ENCODE measurements around the gene LYPD8.

LYPD8 gene

DNA sequence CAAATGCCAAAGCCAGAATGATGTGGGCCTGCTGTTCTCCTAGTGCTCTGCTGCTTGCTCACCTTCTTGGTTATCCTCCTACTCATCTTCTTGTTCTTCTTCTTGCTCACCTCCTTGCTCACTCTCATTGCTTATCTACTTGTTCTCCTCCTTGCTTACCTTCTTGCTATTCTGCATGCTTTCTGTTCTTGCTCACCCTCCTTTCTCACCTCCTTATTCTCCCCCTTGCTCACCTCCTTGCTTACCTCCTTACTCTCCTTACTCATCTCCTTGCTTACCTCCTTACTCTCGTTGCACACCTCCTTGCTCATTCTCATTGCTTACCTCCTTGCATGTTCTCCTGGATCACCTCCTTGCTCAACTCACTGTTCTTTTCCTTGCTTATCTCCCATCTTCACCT, 52.8 kb downstream of the LYPD8 start, which contains the start of gene OR14I1:
Gene OR14I1 (minus strand): TSS at position 53 of the 400 bp plus-strand sequence.
- Histone ChIP-seq H3K27ac (no peak within 1 kb of the TSS), H3K4me3 (no peak within 1 kb of the TSS)
- TF ChIP-seq, protein P1, sequence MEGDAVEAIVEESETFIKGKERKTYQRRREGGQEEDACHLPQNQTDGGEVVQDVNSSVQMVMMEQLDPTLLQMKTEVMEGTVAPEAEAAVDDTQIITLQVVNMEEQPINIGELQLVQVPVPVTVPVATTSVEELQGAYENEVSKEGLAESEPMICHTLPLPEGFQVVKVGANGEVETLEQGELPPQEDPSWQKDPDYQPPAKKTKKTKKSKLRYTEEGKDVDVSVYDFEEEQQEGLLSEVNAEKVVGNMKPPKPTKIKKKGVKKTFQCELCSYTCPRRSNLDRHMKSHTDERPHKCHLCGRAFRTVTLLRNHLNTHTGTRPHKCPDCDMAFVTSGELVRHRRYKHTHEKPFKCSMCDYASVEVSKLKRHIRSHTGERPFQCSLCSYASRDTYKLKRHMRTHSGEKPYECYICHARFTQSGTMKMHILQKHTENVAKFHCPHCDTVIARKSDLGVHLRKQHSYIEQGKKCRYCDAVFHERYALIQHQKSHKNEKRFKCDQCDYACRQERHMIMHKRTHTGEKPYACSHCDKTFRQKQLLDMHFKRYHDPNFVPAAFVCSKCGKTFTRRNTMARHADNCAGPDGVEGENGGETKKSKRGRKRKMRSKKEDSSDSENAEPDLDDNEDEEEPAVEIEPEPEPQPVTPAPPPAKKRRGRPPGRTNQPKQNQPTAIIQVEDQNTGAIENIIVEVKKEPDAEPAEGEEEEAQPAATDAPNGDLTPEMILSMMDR (IDR thresholded peaks at IDR 0.05): no peak
- no peak for DNase-seq (ENCODE audit: low spot score)

DNA sequence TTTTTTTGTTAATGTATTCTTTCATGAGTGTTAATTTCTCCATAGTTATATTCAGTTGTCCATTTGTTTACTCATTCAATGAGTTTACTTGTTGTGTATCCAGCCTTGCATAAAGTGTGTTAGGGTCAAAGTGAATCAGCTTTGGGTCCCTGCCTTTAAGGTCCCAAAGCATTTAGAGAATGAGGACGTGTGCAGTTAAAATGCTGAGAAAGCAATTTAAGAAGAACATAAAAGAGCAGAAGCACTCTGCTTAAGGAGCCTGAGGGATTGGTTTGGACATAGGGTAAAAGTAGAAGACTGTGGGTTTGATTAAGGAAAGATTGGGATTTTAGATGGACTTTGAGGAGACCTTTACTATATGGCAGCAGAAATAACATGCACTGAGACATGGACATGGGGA, 56.5 kb downstream of the LYPD8 start:
- TF ChIP-seq, protein P1 (IDR thresholded peaks at IDR 0.05): no peak

DNA sequence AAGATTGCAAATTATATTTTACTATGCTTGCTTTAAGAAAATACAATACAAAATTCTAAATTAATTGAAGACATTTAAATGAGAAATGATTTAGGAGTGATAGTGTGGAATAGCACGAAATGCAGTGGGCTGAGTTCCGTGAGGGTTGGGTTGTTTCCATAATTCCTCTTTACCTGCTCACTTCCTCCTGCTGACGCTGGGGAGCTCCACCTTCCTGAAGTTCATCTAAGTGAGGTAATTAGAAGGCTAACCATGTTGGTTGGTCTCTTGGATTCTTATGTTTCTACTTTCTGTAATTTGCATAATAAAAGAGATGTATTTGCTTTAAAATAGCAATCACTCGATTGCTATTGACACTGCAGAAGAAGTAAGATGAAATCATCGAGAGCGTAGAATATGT, 57.7 kb downstream of the LYPD8 start:
- DNase-seq (ENCODE audit: low spot score): no peak
- TF ChIP-seq, protein P1 (IDR thresholded peaks at IDR 0.05): no peak
- Histone ChIP-seq H3K27ac (no peak overlapping the region), H3K4me3 (no peak overlapping the region)

More for the DNA sequence above, 56.5 kb downstream of the LYPD8 start:
- Histone ChIP-seq H3K27ac (no peak overlapping the region), H3K4me3 (no peak overlapping the region)
- DNase-seq (ENCODE audit: low spot score): no peak

DNA sequence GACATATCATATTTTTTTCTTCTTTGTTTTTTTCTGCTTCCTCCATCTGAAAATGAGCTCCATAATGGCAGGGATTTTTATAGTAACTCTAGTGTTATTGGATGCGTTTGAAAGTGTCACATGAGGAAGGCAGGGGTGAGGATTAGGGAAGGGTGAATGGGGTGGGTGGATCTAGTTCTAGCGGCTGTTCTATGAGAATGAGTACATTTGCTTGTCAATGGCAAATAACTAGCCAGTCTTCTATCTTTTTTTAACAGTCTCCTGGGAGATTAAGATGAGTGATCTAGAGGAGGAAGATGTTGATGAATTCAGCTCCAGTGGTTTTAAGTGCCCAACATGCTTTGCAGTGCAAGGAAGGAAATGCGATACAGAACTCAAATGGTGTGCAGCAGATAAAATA, 58.8 kb downstream of the LYPD8 start:
- no peak for DNase-seq (ENCODE audit: low spot score)
- TF ChIP-seq, protein P1 (IDR thresholded peaks at IDR 0.05): no peak
- Histone ChIP-seq H3K27ac (no peak overlapping the region), H3K4me3 (no peak overlapping the region)

DNA sequence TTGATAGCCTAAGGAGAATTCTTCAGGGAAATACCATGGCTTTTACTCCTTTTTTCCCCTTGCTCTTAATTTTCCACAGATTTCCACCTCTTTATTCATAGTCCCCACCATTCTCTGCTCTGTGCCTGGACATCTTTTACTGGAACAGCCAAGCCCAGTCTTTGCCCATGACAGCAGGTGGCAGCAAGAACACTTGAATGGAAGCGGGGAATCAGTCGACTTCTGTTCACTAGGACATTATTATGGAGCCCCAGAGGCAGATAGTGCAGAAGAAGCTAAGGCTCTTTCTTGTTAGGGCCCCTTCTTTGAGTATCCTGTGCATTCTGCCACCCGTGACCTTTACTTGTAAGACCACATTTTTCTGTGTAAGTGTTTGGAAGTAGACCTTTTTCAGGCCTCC, 59.3 kb downstream of the LYPD8 start:
- Histone ChIP-seq H3K27ac (no peak overlapping the region), H3K4me3 (no peak overlapping the region)
- no peak for DNase-seq (ENCODE audit: low spot score)
- TF ChIP-seq, protein P1 (IDR thresholded peaks at IDR 0.05): no peak

DNA sequence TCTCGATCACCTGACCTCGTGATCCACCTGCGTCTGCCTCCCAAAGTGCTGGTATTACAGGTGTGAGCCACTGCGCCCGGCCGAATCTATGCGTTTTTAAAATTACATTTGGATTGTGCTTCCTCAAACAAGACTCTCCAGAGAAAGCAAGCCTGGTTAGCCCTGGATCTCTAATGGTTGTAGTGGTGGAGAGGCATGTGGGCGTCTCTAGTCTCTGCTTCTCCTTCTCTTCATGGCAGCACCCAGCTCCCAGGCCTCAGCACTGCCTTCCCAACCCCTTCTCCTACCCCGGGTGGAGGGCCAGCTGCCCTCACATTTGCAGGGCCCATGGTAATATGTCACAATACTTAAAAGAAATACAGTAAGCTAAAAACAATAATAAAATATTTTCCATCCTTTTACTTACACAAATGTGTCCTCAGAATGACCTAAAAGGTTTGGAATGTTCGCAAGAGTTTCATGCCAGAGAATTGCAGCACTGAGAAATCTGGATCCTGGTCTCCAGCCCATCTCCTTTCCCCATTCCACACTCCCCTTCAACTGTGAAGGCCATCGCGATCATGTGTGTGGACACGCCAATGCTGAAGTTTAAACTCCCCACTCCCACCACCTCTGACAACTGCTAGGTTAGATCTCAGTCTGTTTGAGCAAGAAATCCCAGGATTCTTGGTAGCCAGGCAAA, 60.0 kb downstream of the LYPD8 start:
- Histone ChIP-seq H3K27ac (no peak overlapping the region), H3K4me3 (no peak overlapping the region)
- no peak for DNase-seq (ENCODE audit: low spot score)
- TF ChIP-seq, protein P1 (IDR thresholded peaks at IDR 0.05): no peak

DNA sequence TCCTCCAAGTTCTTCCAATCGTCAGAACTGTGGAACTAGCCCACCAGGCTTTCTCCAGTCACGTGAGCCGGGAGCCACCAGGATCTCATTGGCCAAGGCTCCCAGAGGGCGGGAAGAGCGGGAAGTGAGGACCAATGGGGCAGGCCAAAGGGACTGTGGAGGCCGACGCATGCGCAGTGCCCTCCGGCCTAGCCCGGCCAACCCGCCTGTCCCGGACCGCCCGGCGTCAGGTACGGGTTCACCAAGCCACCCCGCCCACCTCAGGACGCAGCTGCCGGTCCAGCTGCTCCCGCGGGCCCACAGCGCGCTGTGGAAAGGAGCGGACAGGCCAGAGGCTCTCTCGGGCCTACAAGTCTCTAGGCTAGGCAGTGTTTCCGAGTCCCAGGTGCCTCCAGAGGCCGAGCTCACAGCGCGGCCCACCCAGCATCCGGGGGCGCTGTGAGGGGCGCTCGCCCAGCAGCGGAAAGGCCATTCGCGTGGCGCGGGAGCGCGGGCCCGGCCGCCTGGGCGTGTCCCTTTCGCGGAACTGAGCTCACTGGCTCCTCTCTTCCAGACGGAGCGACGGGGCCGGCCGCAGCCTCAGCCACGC, 63.9 kb downstream of the LYPD8 start:
- TF ChIP-seq, protein P1 (IDR thresholded peaks at IDR 0.05): no peak
- Histone ChIP-seq H3K27ac (no peak overlapping the region), H3K4me3 (no peak overlapping the region)
- DNase-seq (ENCODE audit: low spot score): no peak

Data from coronary artery (tissue), 2 donors.